Transverse colon (tissue), 4 donors: ENCODE results near the gene FRY.

ENCODE experiments used
- CTCF ChIP-seq, 5 experiments: fragments of 200-600 bp in 3 of 5; fragments of 450-650 bp in 2 of 5; sonication (generic) in 3 of 5; IDR thresholded peaks; 1 replicate in 2 of 5; 2 replicates in 3 of 5; pipeline ENCODE4 v1.5.1; 2016 to 2017; ENCODE audit warnings: antibody characterized with exemption in 5 of 5, inconsistent platforms in 3 of 5, mild to moderate bottlenecking in 2 of 5, moderate library complexity in 1 of 5
- EP300 ChIP-seq: sonication (generic); formaldehyde crosslinking; IDR thresholded peaks from one replicate; pipeline ENCODE4 v1.6.1; 2017; ENCODE audit warnings: antibody characterized with exemption, low read depth
- POLR2AphosphoS5 ChIP-seq, 3 donors: sonication (generic); formaldehyde crosslinking; IDR thresholded peaks; one replicate each; pipeline ENCODE4 v1.6.1; 2016; ENCODE audit warnings: antibody characterized with exemption in 3 of 3

GRCh38 chr13:32060401-32060878 is 28.9 kb downstream of the FRY start:
- TF ChIP-seq CTCF (IDR thresholded peaks at IDR 0.05) (no peak), POLR2AphosphoS5 (IDR thresholded peaks at IDR 0.05) (no peak), EP300 (no peak)
